Immature natural killer cell (primary cell): ENCODE results near the gene SORCS2. TPM values are rescaled to one million over a fixed set of nuclear protein-coding genes. Genes with fewer than 3 reads are reported as not detected.

ENCODE experiments used
- DNase-seq, 3 donors: peaks; one replicate each; pipeline ENCODE4 v3.0.0; 2022; ENCODE audit warnings: mixed read lengths in 1 of 3
- H3K27ac Mint-ChIP-seq, 6 donors: one replicate each; pipeline ENCODE4 v1.8.0; 2020; ENCODE audit warnings: mixed read lengths in 6 of 6, mild to moderate bottlenecking in 5 of 6, inconsistent platforms in 4 of 6, moderate library complexity in 3 of 6
- H3K27me3 Mint-ChIP-seq, 3 donors: one replicate each; pipeline ENCODE4 v1.8.0; 2020 to 2021; ENCODE audit warnings: low read depth in 3 of 3, mild to moderate bottlenecking in 3 of 3, mixed read lengths in 3 of 3, moderate library complexity in 3 of 3, inconsistent platforms in 1 of 3
- H3K36me3 Mint-ChIP-seq, 3 donors: one replicate each; pipeline ENCODE4 v1.8.0; 2020; ENCODE audit warnings: mixed read lengths in 3 of 3, inconsistent platforms in 2 of 3, mild to moderate bottlenecking in 2 of 3
- H3K4me1 Mint-ChIP-seq, 2 donors: one replicate each; pipeline ENCODE4 v1.8.0; 2020; ENCODE audit warnings: inconsistent platforms in 2 of 2, mild to moderate bottlenecking in 2 of 2, mixed read lengths in 2 of 2, moderate library complexity in 1 of 2
- H3K4me3 Mint-ChIP-seq, 5 donors: one replicate each; pipeline ENCODE4 v1.8.0; 2020; ENCODE audit warnings: mild to moderate bottlenecking in 5 of 5, mixed read lengths in 5 of 5, inconsistent platforms in 3 of 5, moderate library complexity in 3 of 5
- H3K9me3 Mint-ChIP-seq, 6 donors: one replicate each; pipeline ENCODE4 v1.8.0; 2020; ENCODE audit warnings: mild to moderate bottlenecking in 6 of 6, mixed read lengths in 6 of 6, inconsistent platforms in 4 of 6, moderate library complexity in 3 of 6
- polyA plus RNA-seq, 3 donors: library from polyadenylated mRNA; unstranded; fragments of 300-500 nt; fragmentation: Illumina TruSeq; gene quantifications; one replicate each; pipeline ENCODE4 v1.2.3, GENCODE V29; 2021

SORCS2 gene
- polyA plus RNA-seq, 3 donors from 2014 or later: 0.04 to 0.16 TPM; not detected in 1

GRCh38 chr4:7235030-7235380 is 42.7 kb downstream of the SORCS2 start:
- no peak overlapping the region for H3K27ac Mint-ChIP-seq
- no peak overlapping the region for H3K4me3 Mint-ChIP-seq
- peaks cover 0 to 7% (median under 1%) of the 10 kb centered on the region in 6 donors for H3K9me3 Mint-ChIP-seq
- H3K36me3 Mint-ChIP-seq: no peaks in the 10 kb centered on the region
- peaks cover 3 to 6% (median 4%) of the 10 kb centered on the region in 3 donors for H3K27me3 Mint-ChIP-seq
- H3K4me1 Mint-ChIP-seq: no peaks in the 10 kb centered on the region
- DNase-seq: no peak

DNA sequence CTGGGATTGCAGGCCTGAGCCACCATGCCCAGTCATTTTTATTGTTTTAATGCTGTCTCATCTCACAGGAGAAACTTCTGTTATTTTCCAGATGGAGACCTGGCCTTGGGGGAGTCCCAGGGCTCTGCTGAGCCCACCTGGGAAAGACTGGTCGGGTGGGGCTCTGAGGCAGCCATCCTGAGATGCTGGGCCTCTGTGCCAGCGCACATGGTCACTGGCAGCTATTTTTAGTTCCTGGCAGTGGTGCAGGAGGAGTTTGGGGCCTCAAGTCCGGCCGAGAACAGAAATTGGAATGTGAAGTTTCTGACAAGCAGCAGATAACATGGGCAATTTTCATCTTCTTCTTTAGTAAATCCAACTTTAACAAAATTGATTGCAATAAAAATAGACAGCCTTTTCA is 44.5 kb downstream of the SORCS2 start:
- Mint-ChIP-seq H3K4me3 (no peak overlapping the region), H3K4me1 (no peaks in the 10 kb centered on the region), H3K27ac (no peak overlapping the region), H3K9me3 (peaks cover 0 to 7% (median under 1%) of the 10 kb centered on the region in 6 donors), H3K27me3 (peaks cover 3 to 6% (median 4%) of the 10 kb centered on the region in 3 donors), H3K36me3 (no peaks in the 10 kb centered on the region)
- DNase-seq: no peak

GRCh38 chr4:7237873-7238272 is 45.5 kb downstream of the SORCS2 start:
- peaks cover 0 to 7% (median 2%) of the 10 kb centered on the region in 6 donors for H3K9me3 Mint-ChIP-seq

DNA sequence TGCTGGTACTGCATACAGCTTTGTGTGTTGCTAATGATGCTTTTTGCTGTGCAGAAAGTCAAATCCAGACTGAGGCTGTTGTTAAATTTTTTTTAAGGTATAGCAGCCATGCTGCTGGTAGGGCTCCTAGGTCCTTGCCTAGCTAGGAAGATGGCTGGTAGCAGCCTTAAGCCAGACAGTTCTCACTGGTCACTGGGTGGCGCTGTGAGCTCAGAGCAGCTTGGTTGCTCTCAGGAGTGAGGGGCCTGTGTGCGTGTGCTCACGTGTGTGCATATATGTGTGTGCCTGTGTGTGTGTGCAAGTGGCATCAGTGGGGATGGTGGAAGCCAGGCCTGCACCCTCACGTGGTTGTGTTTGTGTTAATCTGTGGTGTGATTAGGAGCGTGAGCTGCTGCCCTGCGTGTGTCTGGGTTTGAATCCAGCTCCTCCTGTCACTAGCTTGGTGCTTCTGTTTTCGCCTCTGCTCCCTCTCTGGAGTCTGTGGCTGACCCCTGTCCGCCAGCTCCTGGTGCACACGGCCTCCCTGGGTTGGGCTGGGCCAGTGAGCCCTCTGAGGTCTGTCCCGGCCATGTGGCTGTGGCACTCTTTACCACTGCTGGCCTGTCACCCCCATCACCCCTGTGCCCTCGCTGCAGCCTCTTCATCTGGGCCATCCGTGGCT is 46.1 kb downstream of the SORCS2 start:
- Mint-ChIP-seq H3K4me3 (no peak overlapping the region), H3K4me1 (no peaks in the 10 kb centered on the region), H3K27me3 (peaks cover 4 to 6% (median 6%) of the 10 kb centered on the region in 3 donors), H3K9me3 (peaks cover 0 to 7% (median 2%) of the 10 kb centered on the region in 6 donors), H3K27ac (no peak overlapping the region), H3K36me3 (no peaks in the 10 kb centered on the region)
- DNase-seq: no peak

More at GRCh38 chr4:7237873-7238272, 45.5 kb downstream of the SORCS2 start:
- no peak for DNase-seq
- Mint-ChIP-seq H3K36me3 (no peaks in the 10 kb centered on the region), H3K27ac (no peak overlapping the region), H3K27me3 (peaks cover 3 to 6% (median 4%) of the 10 kb centered on the region in 3 donors), H3K4me1 (no peaks in the 10 kb centered on the region), H3K4me3 (no peak overlapping the region)

DNA sequence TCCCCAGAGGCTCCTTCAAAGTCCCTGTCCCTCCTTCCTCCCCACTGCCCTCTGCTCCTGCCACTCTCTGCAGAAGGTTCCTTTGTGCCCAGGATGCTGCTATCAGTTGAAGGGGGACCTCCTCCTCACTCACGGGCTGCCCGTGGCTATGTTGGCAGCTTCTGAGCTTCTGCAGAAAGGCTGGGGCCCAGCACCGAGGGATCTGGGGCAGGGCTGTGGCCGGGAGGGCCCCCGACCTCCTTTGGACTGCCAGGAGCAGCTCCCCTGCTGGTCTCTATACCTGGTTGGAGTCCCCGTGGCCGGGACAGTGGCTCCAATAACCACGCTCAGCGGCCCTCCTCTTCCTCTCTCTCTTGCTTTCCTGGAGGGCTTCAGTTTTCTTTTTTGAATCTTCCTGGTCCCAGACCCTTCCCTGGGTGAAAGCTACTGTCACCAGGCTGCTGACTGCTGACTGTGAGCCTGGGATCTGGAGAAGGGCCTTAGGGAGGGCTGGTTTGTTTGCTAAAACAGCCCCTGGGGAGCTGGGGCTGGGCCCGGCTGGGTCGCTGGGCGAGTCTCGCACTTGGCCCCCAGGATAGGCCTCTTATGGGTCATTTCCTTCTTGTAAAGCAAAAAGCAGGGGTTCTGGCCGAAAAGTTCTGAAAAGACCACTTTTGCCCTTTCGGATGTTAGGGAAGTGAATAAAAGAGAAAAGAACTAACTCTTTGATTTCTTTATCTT is 46.9 kb downstream of the SORCS2 start:
- DNase-seq: no peak
- H3K27me3 Mint-ChIP-seq: peaks cover 4 to 6% (median 6%) of the 10 kb centered on the region in 3 donors
- H3K27ac Mint-ChIP-seq: no peak overlapping the region
- H3K9me3 Mint-ChIP-seq: peaks cover 0 to 7% (median 2%) of the 10 kb centered on the region in 6 donors
- no peaks in the 10 kb centered on the region for H3K36me3 Mint-ChIP-seq
- H3K4me1 Mint-ChIP-seq: no peaks in the 10 kb centered on the region
- no peak overlapping the region for H3K4me3 Mint-ChIP-seq

- peaks cover 0 to 7% (median 2%) of the 10 kb centered on the region in 6 donors for H3K9me3 Mint-ChIP-seq
- no peaks in the 10 kb centered on the region for H3K36me3 Mint-ChIP-seq
- H3K27ac Mint-ChIP-seq: no peak overlapping the region
- H3K27me3 Mint-ChIP-seq: peaks cover 4 to 6% (median 6%) of the 10 kb centered on the region in 3 donors
- H3K4me1 Mint-ChIP-seq: no peaks in the 10 kb centered on the region
- no peak for DNase-seq
- no peak overlapping the region for H3K4me3 Mint-ChIP-seq
Observed at GRCh38 chr4:7239844-7240243, 47.5 kb downstream of the SORCS2 start.

DNA sequence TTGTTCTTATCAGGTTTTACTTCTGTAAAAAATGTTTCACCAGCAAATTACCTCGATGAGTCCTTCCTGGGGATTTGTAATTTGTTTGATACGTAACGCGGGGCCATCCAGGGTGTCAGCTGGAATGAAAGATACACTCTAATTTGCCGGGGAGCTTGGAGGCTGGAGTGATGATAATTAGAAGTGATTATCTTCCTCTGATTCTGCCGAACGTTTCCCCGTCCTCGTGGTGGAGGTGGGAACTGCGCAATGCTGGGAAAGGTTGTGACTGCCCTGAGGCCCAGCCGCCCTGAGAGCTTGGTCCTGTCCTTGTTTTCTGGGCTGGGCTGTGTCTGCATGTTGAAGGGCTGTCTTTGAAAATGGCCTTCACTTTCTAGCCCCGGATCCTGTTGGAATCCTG is 48.0 kb downstream of the SORCS2 start:
- Mint-ChIP-seq H3K4me3 (no peak overlapping the region), H3K36me3 (no peaks in the 10 kb centered on the region), H3K4me1 (no peaks in the 10 kb centered on the region), H3K9me3 (peaks cover 0 to 7% (median 2%) of the 10 kb centered on the region in 6 donors), H3K27me3 (peaks cover 4 to 6% (median 5%) of the 10 kb centered on the region in 3 donors), H3K27ac (no peak overlapping the region)
- DNase-seq: no peak

DNA sequence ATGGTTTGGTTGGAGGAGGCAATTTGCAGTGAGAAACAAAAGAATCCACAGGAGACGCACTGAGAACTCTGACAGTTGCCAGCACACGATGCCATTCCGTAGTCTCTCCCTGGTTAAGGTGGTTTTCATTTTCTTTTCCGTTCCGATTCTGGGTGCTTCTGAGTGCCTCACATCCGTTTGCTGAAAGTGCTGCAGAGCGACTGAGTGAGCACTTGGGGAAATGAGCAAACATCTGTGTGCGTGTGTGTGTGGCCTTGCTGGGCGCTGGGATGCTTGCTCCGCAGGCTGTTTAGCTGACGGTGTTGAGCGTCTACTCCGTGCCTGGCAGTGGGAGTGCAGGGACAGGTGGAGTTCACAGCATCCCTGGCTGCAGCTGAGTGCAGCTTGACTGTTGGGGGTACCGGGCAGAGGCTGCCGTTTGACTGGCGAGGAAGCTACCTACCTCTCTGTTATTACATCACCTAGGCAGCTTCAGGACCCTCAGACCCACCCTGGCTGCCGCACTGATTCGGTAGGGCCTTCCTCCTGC is 49.3 kb downstream of the SORCS2 start:
- Mint-ChIP-seq H3K9me3 (peaks cover 0 to 7% (median 2%) of the 10 kb centered on the region in 6 donors), H3K27ac (no peak overlapping the region), H3K27me3 (peaks cover 4 to 6% (median 4%) of the 10 kb centered on the region in 3 donors), H3K36me3 (no peaks in the 10 kb centered on the region), H3K4me1 (no peaks in the 10 kb centered on the region), H3K4me3 (no peak overlapping the region)
- no peak for DNase-seq

DNA sequence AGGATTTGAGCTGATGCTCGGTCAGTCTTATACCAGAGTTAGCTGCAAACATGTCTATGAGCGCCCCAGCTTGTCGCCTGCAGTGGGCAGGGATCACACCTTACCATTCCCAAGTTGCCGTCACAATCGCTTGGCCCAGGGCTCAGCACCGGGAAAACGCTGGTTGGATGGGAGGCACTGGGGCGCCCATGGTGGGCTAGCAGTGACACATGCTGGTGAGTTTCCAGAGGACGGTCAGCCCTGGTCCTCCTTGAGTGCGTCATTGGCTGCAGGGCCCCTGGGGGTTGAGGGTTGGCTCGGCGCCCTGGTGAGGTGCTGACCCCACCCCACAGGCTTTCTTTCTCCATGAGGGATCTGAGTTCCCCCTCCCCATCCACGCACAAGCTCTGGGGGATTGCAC is 50.4 kb downstream of the SORCS2 start:
- no peak for DNase-seq
- H3K9me3 Mint-ChIP-seq: peaks cover 0 to 6% (median 2%) of the 10 kb centered on the region in 6 donors
- H3K4me3 Mint-ChIP-seq: no peak overlapping the region
- H3K36me3 Mint-ChIP-seq: no peaks in the 10 kb centered on the region
- peaks cover 4 to 7% (median 6%) of the 10 kb centered on the region in 3 donors for H3K27me3 Mint-ChIP-seq
- H3K27ac Mint-ChIP-seq: no peak overlapping the region
- no peaks in the 10 kb centered on the region for H3K4me1 Mint-ChIP-seq

- no peak overlapping the region for H3K27ac Mint-ChIP-seq
- peaks cover 2 to 4% (median 3%) of the 10 kb centered on the region in 3 donors for H3K27me3 Mint-ChIP-seq
- H3K36me3 Mint-ChIP-seq: no peaks in the 10 kb centered on the region
- no peak overlapping the region for H3K4me3 Mint-ChIP-seq
- no peaks in the 10 kb centered on the region for H3K4me1 Mint-ChIP-seq
- H3K9me3 Mint-ChIP-seq: peaks cover 0 to 3% (median 0%) of the 10 kb centered on the region in 6 donors
- no peak for DNase-seq
Observed at GRCh38 chr4:7243609-7244330, 51.4 kb downstream of the SORCS2 start.

- Mint-ChIP-seq H3K4me1 (no peaks in the 10 kb centered on the region), H3K4me3 (no peak overlapping the region), H3K9me3 (peaks cover 0 to 3% (median 0%) of the 10 kb centered on the region in 6 donors), H3K27ac (no peak overlapping the region), H3K27me3 (peaks cover 2 to 3% (median 2%) of the 10 kb centered on the region in 3 donors), H3K36me3 (no peaks in the 10 kb centered on the region)
- no peak for DNase-seq
Observed at GRCh38 chr4:7244331-7244665, 52.0 kb downstream of the SORCS2 start.

GRCh38 chr4:7244751-7245320 is 52.5 kb downstream of the SORCS2 start:
- Mint-ChIP-seq H3K36me3 (no peaks in the 10 kb centered on the region), H3K27me3 (peaks cover under 1 to 3% (median 2%) of the 10 kb centered on the region in 3 donors), H3K4me3 (no peak overlapping the region), H3K27ac (no peak overlapping the region), H3K4me1 (no peaks in the 10 kb centered on the region), H3K9me3 (peaks cover 0 to 3% (median 0%) of the 10 kb centered on the region in 6 donors)
- no peak for DNase-seq

GRCh38 chr4:7247521-7247920 is 55.2 kb downstream of the SORCS2 start:
- peaks cover 0 to 1% (median 0%) of the 10 kb centered on the region in 6 donors for H3K9me3 Mint-ChIP-seq
- H3K27ac Mint-ChIP-seq: no peak overlapping the region
- no peak overlapping the region for H3K4me3 Mint-ChIP-seq
- peaks cover 2 to 6% (median 3%) of the 10 kb centered on the region in 3 donors for H3K27me3 Mint-ChIP-seq
- DNase-seq: no peak
- H3K36me3 Mint-ChIP-seq: no peaks in the 10 kb centered on the region
- no peaks in the 10 kb centered on the region for H3K4me1 Mint-ChIP-seq
